ENCODE data around the gene TMEM184A.

GRCh38 chr7:1525409-1525808, 30.6 kb downstream of the TMEM184A start:
- TF ChIP-seq, protein P1, sequence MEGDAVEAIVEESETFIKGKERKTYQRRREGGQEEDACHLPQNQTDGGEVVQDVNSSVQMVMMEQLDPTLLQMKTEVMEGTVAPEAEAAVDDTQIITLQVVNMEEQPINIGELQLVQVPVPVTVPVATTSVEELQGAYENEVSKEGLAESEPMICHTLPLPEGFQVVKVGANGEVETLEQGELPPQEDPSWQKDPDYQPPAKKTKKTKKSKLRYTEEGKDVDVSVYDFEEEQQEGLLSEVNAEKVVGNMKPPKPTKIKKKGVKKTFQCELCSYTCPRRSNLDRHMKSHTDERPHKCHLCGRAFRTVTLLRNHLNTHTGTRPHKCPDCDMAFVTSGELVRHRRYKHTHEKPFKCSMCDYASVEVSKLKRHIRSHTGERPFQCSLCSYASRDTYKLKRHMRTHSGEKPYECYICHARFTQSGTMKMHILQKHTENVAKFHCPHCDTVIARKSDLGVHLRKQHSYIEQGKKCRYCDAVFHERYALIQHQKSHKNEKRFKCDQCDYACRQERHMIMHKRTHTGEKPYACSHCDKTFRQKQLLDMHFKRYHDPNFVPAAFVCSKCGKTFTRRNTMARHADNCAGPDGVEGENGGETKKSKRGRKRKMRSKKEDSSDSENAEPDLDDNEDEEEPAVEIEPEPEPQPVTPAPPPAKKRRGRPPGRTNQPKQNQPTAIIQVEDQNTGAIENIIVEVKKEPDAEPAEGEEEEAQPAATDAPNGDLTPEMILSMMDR (IDR thresholded peaks at IDR 0.05) = no peak
- TF ChIP-seq FOSL2 (IDR thresholded peaks at IDR 0.05) (no peak), FOSL2 (CRISPR knock-in tag; IDR thresholded peaks at IDR 0.05) (no peak), EHMT2 (IDR thresholded peaks at IDR 0.05; ENCODE audit: low read depth) (no peak), BCL3 (IDR thresholded peaks at IDR 0.05) (no peak), POLR2A (IDR thresholded peaks at IDR 0.05; ENCODE audit: low read length) (no peak)

Data from A549 (cell line).